Spinal cord (tissue), 10 donors: ENCODE measurements around the gene SHC3. TPM values are rescaled to one million over a fixed set of nuclear protein-coding genes. Genes with fewer than 3 reads are reported as not detected.
"Not testable (repeated sequence)": the region's sequence is repeated elsewhere in the genome, so short reads cannot be mapped to it uniquely, and the experiment has no call there.

ENCODE experiments used
- DNase-seq, 6 donors: peaks; one replicate each; pipeline versions ENCODE4 v3.0.0 to v3.0.0-alpha.2; 2013 to 2015; ENCODE audit warnings: low spot score in 6 of 6, low read depth in 4 of 6
- H3K27ac ChIP-seq: one replicate; pipeline ENCODE4 v1.5.1; 2013; ENCODE audit warnings: low read depth, low read length, control low read depth
- H3K27me3 ChIP-seq: one replicate; pipeline ENCODE4 v1.6.1; 2013; ENCODE audit warnings: low read length; ENCODE audit not compliant: control insufficient read depth, insufficient read depth
- H3K36me3 ChIP-seq: one replicate; pipeline ENCODE4 v1.6.1; 2013; ENCODE audit warnings: low read length; ENCODE audit not compliant: control insufficient read depth, insufficient read depth
- H3K4me1 ChIP-seq: one replicate; pipeline ENCODE4 v1.6.1; 2013; ENCODE audit warnings: low read length; ENCODE audit not compliant: control insufficient read depth, insufficient read depth
- H3K4me3 ChIP-seq: one replicate; pipeline ENCODE4 v1.5.1; 2013; ENCODE audit warnings: low read depth, low read length, control low read depth
- H3K9me3 ChIP-seq: one replicate; pipeline ENCODE4 v1.6.1; 2013; ENCODE audit warnings: low read length; ENCODE audit not compliant: control insufficient read depth, insufficient read depth
- WGBS: methylation state at CpG from one replicate; pipeline ENCODE4 v1.1.5; 2013; ENCODE audit warnings: missing lambda C conversion rate; ENCODE audit not compliant: insufficient coverage; 5-methylcytosine and 5-hydroxymethylcytosine counted together
- polyA plus RNA-seq, 2 donors: library from polyadenylated mRNA; unstranded; fragments of 120-200 nt; gene quantifications; one replicate each; pipeline ENCODE4 v1.2.1, GENCODE V29; 2013; ENCODE audit not compliant: insufficient read length in 2 of 2
- total RNA-seq, 2 donors: library from RNA; depleted of rRNA in 1 of 2; stranded (reverse); fragments of 120-200 nt in 1 of 2; fragments of >200 nt in 1 of 2; gene quantifications; one replicate each; pipeline versions ENCODE4 v1.2.3 to v1.2.4, GENCODE V29; 2013 to 2014
- donor health status: healthy.

SHC3 gene
- total and polyA plus RNA-seq, 4 donors, result 15.5 to 50.3 (median 30.1) TPM

DNA sequence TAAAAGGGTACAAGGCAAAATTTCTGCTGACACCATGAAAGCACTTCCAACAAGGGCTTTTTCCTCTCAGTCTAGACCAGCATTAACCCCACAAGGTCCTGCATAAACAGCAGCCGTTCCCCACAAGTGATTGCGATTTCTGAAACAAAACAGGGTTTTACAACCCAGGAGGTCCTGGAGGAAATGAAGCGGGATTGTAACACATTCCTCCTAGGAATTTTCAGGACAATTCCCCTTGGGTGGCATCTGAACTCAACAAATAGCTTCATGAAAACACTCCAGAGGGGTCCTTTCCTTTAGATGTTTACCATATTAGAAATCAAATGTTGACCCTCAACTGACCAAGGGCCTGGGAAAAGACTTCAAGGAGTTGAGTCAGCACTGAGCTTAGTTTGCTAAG is 36.7 kb upstream of the SHC3 start:
- Histone ChIP-seq H3K4me3 (no peak overlapping the region), H3K27me3 (no peaks in the 10 kb centered on the region), H3K4me1 (peaks cover 10% of the 10 kb centered on the region), H3K9me3 (no peaks in the 10 kb centered on the region), H3K36me3 (no peaks in the 10 kb centered on the region), H3K27ac (no peak overlapping the region)
- WGBS, result no CpG with 5 or more reads among the region's 3 CpGs
- no peak for DNase-seq

- Histone ChIP-seq H3K9me3 (no peaks in the 10 kb centered on the region), H3K27me3 (no peaks in the 10 kb centered on the region)
- whole genome bisulfite sequencing, result no CpG with 5 or more reads among the region's 3 CpGs
Measured at GRCh38 chr9:89213396-89213880, 34.8 kb upstream of the SHC3 start.

DNA sequence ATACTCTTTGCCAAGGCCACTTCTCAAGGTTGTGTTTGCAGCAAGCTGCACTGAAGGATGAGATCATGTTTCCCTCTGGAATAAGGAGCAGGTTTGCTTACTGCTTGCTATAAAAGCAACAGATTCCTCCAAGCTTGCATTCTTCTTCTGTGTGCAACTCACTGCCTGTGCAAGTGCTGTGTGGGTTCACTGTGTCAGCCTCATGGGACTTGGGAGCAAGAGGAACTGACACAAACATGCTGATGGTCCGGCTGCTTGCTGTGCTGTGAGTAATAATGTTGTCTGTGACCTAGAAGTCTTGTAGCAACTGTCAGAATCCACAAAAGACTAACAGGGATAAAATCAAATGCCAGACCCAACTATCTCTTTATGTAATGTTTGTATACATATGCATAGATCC is 33.6 kb upstream of the SHC3 start:
- H3K36me3 ChIP-seq, result no peaks in the 10 kb centered on the region
- no peaks in the 10 kb centered on the region for H3K4me1 ChIP-seq
- no peaks in the 10 kb centered on the region for H3K9me3 ChIP-seq
- H3K4me3 ChIP-seq, result no peak overlapping the region
- no peak for DNase-seq
- no peak overlapping the region for H3K27ac ChIP-seq
- H3K27me3 ChIP-seq, result no peaks in the 10 kb centered on the region
- WGBS, result no CpG with 5 or more reads among the region's 1 CpG

More at GRCh38 chr9:89213396-89213880, 34.8 kb upstream of the SHC3 start:
- Histone ChIP-seq H3K27ac (no peak overlapping the region), H3K4me1 (peaks cover 5% of the 10 kb centered on the region), H3K36me3 (no peaks in the 10 kb centered on the region), H3K4me3 (no peak overlapping the region)
- DNase-seq, result peak in 1 of 6 donors; percentile 32

GRCh38 chr9:89209311-89209710 is 30.7 kb upstream of the SHC3 start:
- 97% methylated on average over 21 of the region's 21 CpGs for WGBS
- not testable (repeated sequence) for H3K4me1 ChIP-seq, H3K9me3 ChIP-seq, H3K4me3 ChIP-seq, H3K36me3 ChIP-seq, H3K27ac ChIP-seq, H3K27me3 ChIP-seq, DNase-seq

GRCh38 chr9:89207026-89207425 is 28.4 kb upstream of the SHC3 start:
- no peaks in the 10 kb centered on the region for H3K36me3 ChIP-seq

DNA sequence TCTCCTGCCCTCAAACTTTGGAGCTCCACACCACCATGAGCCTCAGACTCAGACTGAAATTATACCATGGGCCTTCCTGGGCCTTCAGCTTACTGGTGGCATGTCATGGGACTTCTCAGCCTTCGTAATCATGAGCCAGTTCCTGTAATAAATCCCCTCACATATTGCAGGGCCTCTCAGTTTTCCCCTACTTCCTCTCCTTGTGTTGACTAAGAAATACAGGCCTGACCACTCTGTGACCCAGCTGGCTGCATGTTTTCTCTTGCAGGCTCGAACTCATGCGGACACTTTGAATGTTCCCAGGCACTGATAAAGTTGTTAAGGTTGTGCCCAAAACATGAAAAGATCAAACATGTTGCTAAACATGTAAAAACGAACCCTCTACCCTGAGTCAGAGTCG is 26.2 kb upstream of the SHC3 start:
- no peaks in the 10 kb centered on the region for H3K36me3 ChIP-seq
- no peaks in the 10 kb centered on the region for H3K4me1 ChIP-seq
- 87% methylated on average over 5 of the region's 5 CpGs for WGBS
- no peak for DNase-seq
- H3K4me3 ChIP-seq, result no peak overlapping the region
- no peak overlapping the region for H3K27ac ChIP-seq
- no peaks in the 10 kb centered on the region for H3K9me3 ChIP-seq
- no peaks in the 10 kb centered on the region for H3K27me3 ChIP-seq

More at GRCh38 chr9:89207026-89207425, 28.4 kb upstream of the SHC3 start:
- H3K27ac ChIP-seq, result no peak overlapping the region
- DNase-seq, result no peak
- H3K9me3 ChIP-seq, result no peaks in the 10 kb centered on the region
- no peaks in the 10 kb centered on the region for H3K4me1 ChIP-seq
- H3K4me3 ChIP-seq, result no peak overlapping the region
- WGBS, result 100% methylated on average over 2 of the region's 4 CpGs
- no peaks in the 10 kb centered on the region for H3K27me3 ChIP-seq

DNA sequence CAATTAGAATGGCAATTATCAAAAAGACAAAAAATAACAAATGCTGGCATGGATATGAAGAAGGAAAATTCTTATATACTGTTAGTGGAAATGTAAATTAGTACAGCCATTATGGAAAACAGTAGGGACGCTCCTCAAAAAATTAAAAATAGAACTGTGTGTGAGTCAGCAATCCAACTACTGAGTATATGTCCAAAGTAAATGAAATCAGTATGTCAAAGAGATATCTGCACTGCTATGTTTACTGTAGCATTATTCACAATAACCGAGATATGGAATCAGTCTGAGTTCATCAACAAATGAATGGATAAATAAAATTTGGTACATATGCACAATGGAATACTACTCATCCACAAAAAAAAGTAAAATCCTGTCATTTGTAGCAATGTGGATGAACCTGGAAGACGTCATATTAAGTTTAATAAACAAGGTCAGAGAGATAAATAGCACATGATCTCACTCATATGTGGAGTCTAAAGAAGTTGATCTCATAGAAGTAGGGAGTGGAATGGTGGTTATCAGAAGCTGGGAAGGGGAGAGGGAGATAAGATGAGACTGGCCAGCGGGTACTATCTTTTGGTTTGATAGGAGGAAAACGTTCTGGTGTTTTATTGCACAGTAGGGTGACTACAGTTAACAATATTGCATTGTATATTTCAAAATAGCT is 16.6 kb upstream of the SHC3 start:
- H3K4me1 ChIP-seq, result no peaks in the 10 kb centered on the region
- H3K36me3 ChIP-seq, result no peaks in the 10 kb centered on the region
- no peak for DNase-seq
- no CpG with 5 or more reads among the region's 5 CpGs for WGBS
- no peak overlapping the region for H3K27ac ChIP-seq
- no peaks in the 10 kb centered on the region for H3K27me3 ChIP-seq
- no peak overlapping the region for H3K4me3 ChIP-seq
- H3K9me3 ChIP-seq, result peaks cover 7% of the 10 kb centered on the region

DNA sequence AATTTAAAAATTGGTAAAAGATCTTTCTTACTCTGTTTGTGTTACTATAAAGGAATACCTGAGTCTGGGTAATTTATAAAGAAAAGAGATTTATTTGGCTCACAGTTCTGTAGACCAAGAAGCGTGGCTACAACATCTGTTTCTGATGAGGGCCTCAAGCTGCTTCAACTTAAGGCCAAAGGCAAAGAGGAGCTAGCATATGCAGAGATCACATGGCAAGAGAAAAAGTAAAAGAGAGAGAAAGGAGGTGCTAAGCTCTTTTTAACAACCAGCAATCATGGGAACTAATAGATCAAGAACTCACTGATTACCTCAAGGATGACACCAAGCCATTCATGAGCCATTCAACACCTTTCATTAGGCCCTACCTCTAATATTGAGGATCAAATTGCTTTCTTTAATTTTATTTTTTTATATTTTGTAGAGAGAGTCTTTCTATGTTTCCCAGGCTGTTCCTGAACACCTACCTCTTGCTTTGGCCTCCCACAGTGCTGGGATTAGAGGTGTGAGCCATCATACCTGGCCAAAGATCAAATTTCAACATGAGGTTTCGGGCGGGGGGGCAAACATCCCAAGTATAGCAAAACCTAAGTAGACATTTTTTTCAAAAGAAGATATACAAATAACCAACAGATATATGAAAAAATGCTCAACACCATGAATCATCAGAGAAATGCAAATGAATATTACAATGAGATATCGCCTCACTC is 16.0 kb upstream of the SHC3 start:
- H3K36me3 ChIP-seq, result no peaks in the 10 kb centered on the region
- H3K4me3 ChIP-seq, result no peak overlapping the region
- DNase-seq, result no peak
- H3K4me1 ChIP-seq, result no peaks in the 10 kb centered on the region
- H3K27ac ChIP-seq, result no peak overlapping the region
- WGBS, result 100% methylated on average over 1 of the region's 4 CpGs
- peaks cover 7% of the 10 kb centered on the region for H3K9me3 ChIP-seq
- no peaks in the 10 kb centered on the region for H3K27me3 ChIP-seq

GRCh38 chr9:89191004-89191403 is 12.4 kb upstream of the SHC3 start:
- no peaks in the 10 kb centered on the region for H3K36me3 ChIP-seq
- peaks cover 3% of the 10 kb centered on the region for H3K9me3 ChIP-seq
- no peaks in the 10 kb centered on the region for H3K27me3 ChIP-seq
- no peak for DNase-seq
- H3K4me3 ChIP-seq, result no peak overlapping the region
- H3K27ac ChIP-seq, result no peak overlapping the region
- no peaks in the 10 kb centered on the region for H3K4me1 ChIP-seq

DNA sequence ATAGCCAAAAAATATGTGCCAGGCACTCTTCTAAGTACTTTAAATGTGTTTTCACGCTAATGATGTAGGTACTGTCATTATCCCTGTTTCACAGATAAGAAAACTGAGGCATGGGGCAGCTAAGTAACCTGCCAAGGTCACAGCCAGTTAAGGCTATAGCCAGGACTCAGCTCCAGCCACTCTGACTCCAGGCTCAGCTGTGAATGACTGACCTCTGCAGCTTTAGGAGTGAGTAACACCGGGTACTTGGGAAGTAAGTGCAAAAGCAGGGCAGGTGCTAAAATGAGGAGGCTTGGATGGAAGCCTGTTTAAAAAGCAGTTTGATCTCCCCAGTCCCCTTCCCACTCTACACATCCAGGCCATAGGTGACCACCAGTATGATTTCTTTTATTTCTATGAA is 10.6 kb upstream of the SHC3 start:
- DNase-seq, result no peak
- WGBS, result 100% methylated on average over 1 of the region's 2 CpGs
- Histone ChIP-seq H3K9me3 (peaks cover 3% of the 10 kb centered on the region), H3K4me3 (no peak overlapping the region), H3K27me3 (no peaks in the 10 kb centered on the region), H3K4me1 (no peaks in the 10 kb centered on the region), H3K27ac (no peak overlapping the region), H3K36me3 (no peaks in the 10 kb centered on the region)
